HepG2 (cell line): ENCODE results near the gene ZNF557. TPM values are rescaled to one million over a fixed set of nuclear protein-coding genes. Genes with fewer than 3 reads are reported as not detected.

Source experiments
- HINFP ChIP-seq: sonication (generic); formaldehyde crosslinking; IDR thresholded peaks from 2 replicates; pipeline ENCODE4 v1.4.0; 2020; ENCODE audit warnings: low read depth, mild to moderate bottlenecking, missing genetic modification reagents
- HNRNPL ChIP-seq: fragments of 200-400 bp; formaldehyde crosslinking; IDR thresholded peaks from 2 replicates; pipeline ENCODE4 v1.6.1; 2017; ENCODE audit warnings: mild to moderate bottlenecking, low read depth, low read length
- PHF21A ChIP-seq: sonication (generic); formaldehyde crosslinking; IDR thresholded peaks from 2 replicates; pipeline ENCODE4 v1.5.0; 2020; ENCODE audit warnings: mild to moderate bottlenecking, missing genetic modification reagents
- POLR2G ChIP-seq: fragments of 200-400 bp; formaldehyde crosslinking; IDR thresholded peaks from 2 replicates; pipeline ENCODE4 v1.6.1; 2018; ENCODE audit warnings: mild to moderate bottlenecking, low read depth, low read length, moderate library complexity
- RAD51 ChIP-seq: fragments of 450-650 bp; IDR thresholded peaks from 2 replicates; pipeline ENCODE4 v1.6.1; 2016; ENCODE audit warnings: borderline replicate concordance
- RBAK ChIP-seq: sonication (generic); formaldehyde crosslinking; IDR thresholded peaks from 2 replicates; pipeline ENCODE4 v1.5.1; 2020; ENCODE audit warnings: mild to moderate bottlenecking, missing genetic modification reagents
- SATB2 ChIP-seq: sonication (generic); formaldehyde crosslinking; IDR thresholded peaks from 2 replicates; pipeline ENCODE4 v1.5.0; 2020; ENCODE audit warnings: missing genetic modification reagents
- SRF ChIP-seq: IDR thresholded peaks from 2 replicates; pipeline ENCODE4 v1.6.1; 2011; ENCODE audit warnings: mild to moderate bottlenecking, low read depth, low read length, moderate library complexity
- STAG1 ChIP-seq: sonication (generic); formaldehyde crosslinking; IDR thresholded peaks from 2 replicates; pipeline ENCODE4 v1.4.0; 2020; ENCODE audit warnings: missing genetic modification reagents
- ZBTB25 ChIP-seq: IDR thresholded peaks from 2 replicates; pipeline ENCODE4 v1.6.1; 2018; ENCODE audit warnings: missing genetic modification reagents
- ZBTB26 ChIP-seq: IDR thresholded peaks from 2 replicates; pipeline ENCODE4 v1.6.1; 2016; ENCODE audit warnings: missing compliant biosample characterization, missing genetic modification reagents, borderline replicate concordance
- ZBTB34 ChIP-seq: sonication (generic); formaldehyde crosslinking; IDR thresholded peaks from 2 replicates; pipeline ENCODE4 v1.8.0; 2022; ENCODE audit warnings: mild to moderate bottlenecking, missing genetic modification reagents
- ZFP37 ChIP-seq: sonication (generic); formaldehyde crosslinking; IDR thresholded peaks from 2 replicates; pipeline ENCODE4 v1.4.0; 2020; ENCODE audit warnings: missing genetic modification reagents, borderline replicate concordance
- ZNF10 ChIP-seq: sonication (generic); formaldehyde crosslinking; IDR thresholded peaks from 2 replicates; pipeline ENCODE4 v1.4.0; 2020; ENCODE audit warnings: mild to moderate bottlenecking, low read depth, missing genetic modification reagents, borderline replicate concordance
- ZNF282 ChIP-seq: fragments of 450-650 bp; IDR thresholded peaks from 2 replicates; pipeline ENCODE4 v1.6.1; 2018; ENCODE audit not compliant: partially characterized antibody
- ZNF331 ChIP-seq: sonication (generic); formaldehyde crosslinking; IDR thresholded peaks from 2 replicates; pipeline ENCODE4 v1.4.0; 2020; ENCODE audit warnings: missing genetic modification reagents
- ZNF350 ChIP-seq: sonication (generic); formaldehyde crosslinking; IDR thresholded peaks from 2 replicates; pipeline ENCODE4 v1.4.0; 2020; ENCODE audit warnings: mild to moderate bottlenecking, low read depth, missing genetic modification reagents, borderline replicate concordance
- ZNF451 ChIP-seq: sonication (generic); formaldehyde crosslinking; IDR thresholded peaks from 2 replicates; pipeline ENCODE4 v1.5.0; 2020; ENCODE audit warnings: mild to moderate bottlenecking, missing genetic modification reagents
- ZNF501 ChIP-seq: sonication (generic); formaldehyde crosslinking; IDR thresholded peaks from 2 replicates; pipeline ENCODE4 v1.5.1; 2020; ENCODE audit warnings: mild to moderate bottlenecking, moderate library complexity, missing genetic modification reagents
- ZNF615 ChIP-seq: sonication (generic); formaldehyde crosslinking; IDR thresholded peaks from 2 replicates; pipeline ENCODE4 v1.5.0; 2020; ENCODE audit warnings: mild to moderate bottlenecking, missing genetic modification reagents, borderline replicate concordance
- ZNF678 ChIP-seq: sonication (generic); formaldehyde crosslinking; IDR thresholded peaks from 2 replicates; pipeline ENCODE4 v1.4.0; 2020; ENCODE audit warnings: mild to moderate bottlenecking, missing genetic modification reagents
- ZNF773 ChIP-seq: sonication (generic); formaldehyde crosslinking; IDR thresholded peaks from 2 replicates; pipeline ENCODE4 v1.4.0; 2020; ENCODE audit warnings: missing genetic modification reagents, borderline replicate concordance
- ZUFSP ChIP-seq: sonication (generic); formaldehyde crosslinking; IDR thresholded peaks from 2 replicates; pipeline ENCODE4 v1.9.0; 2021; ENCODE audit warnings: missing genetic modification reagents, mild to moderate bottlenecking, borderline replicate concordance
- polyA plus RNA-seq, 8 experiments: library from polyadenylated mRNA; depleted of rRNA in 3 of 8; stranded (reverse) in 7 of 8; unstranded in 1 of 8; fragments of >200 nt; fragmentation: Illumina TruSeq in 4 of 8; extraction: Trizol in 4 of 8; gene quantifications; 2 replicates each; pipeline versions ENCODE4 v1.2.1 to v1.2.3, GENCODE V29; 2011 to 2016; ENCODE audit warnings: low read depth in 4 of 8, missing spikeins in 1 of 8, mixed read lengths in 1 of 8; ENCODE audit not compliant: insufficient read depth in 1 of 8
- total RNA-seq, 5 experiments: library from RNA; depleted of rRNA; stranded (reverse); fragments of >200 nt; fragmentation: Illumina TruSeq; extraction: Trizol; gene quantifications; 2 replicates each; pipeline ENCODE4 v1.2.3, GENCODE V29; 2016; ENCODE audit warnings: low read depth in 1 of 5

Gene ZNF557
- total and polyA plus RNA-seq, 2 of the 13 experiments (the other 11 are each of a cell fraction or from before 2014, with no cell fraction given), result 2.1 to 7.8 TPM

GRCh38 chr19:7069042-7069903, at the start of gene ZNF557 (continued):
- TF ChIP-seq PHF21A (CRISPR knock-in tag) (peak; percentile 43; the same call in 1 of the 2 replicates), SATB2 (CRISPR knock-in tag) (no peak), HINFP (CRISPR knock-in tag) (no peak), ZNF10 (no peak), ZNF615 (CRISPR knock-in tag) (no peak), RAD51 (no peak), POLR2G (peak; percentile 96), SRF (no peak), ZFP37 (CRISPR knock-in tag) (0 out of 2 replicates have a peak, but pooled peaks have one; percentile 57), ZNF678 (no peak), ZNF331 (CRISPR knock-in tag) (peak; percentile 30; the same call in 1 of the 2 replicates), ZBTB26 (no peak; the same call in 1 of the 2 replicates), ZNF350 (peak; percentile 87), ZNF282 (no peak), STAG1 (CRISPR knock-in tag) (no peak), RBAK (CRISPR knock-in tag) (no peak), HNRNPL (0 out of 2 replicates have a peak, but pooled peaks have one; percentile 36), ZNF451 (CRISPR knock-in tag) (no peak), ZNF501 (CRISPR knock-in tag) (peak; percentile 84; the same call in 1 of the 2 replicates), ZBTB34 (CRISPR knock-in tag) (no peak), ZBTB25 (CRISPR knock-in tag) (no peak), ZNF773 (0 out of 2 replicates have a peak, but pooled peaks have one; percentile 52), ZUFSP (CRISPR knock-in tag) (no peak)
